MM.1S (cell line): ENCODE results near the gene FXYD7.

Experiments
- EZH2 ChIP-seq: fragments of 300-600 bp; sonication (generic); optimal IDR thresholded peaks from 2 replicates; pipeline ENCODE3; 2017; ENCODE audit warnings: low read depth, mild to moderate bottlenecking, antibody characterized with exemption, low read length, mixed read lengths
- EZH2phosphoT487 ChIP-seq: fragments of 300-600 bp; sonication (generic); IDR thresholded peaks from 2 replicates; pipeline ENCODE4 v1.6.1; 2018; ENCODE audit warnings: antibody characterized with exemption, low read length
- TF ChIP-seq, protein P1 (sequence below): fragments of 300-600 bp; sonication (generic); IDR thresholded peaks from 2 replicates; pipeline ENCODE4 v1.5.1; 2016; ENCODE audit warnings: antibody characterized with exemption, low read length, mixed read lengths

DNA sequence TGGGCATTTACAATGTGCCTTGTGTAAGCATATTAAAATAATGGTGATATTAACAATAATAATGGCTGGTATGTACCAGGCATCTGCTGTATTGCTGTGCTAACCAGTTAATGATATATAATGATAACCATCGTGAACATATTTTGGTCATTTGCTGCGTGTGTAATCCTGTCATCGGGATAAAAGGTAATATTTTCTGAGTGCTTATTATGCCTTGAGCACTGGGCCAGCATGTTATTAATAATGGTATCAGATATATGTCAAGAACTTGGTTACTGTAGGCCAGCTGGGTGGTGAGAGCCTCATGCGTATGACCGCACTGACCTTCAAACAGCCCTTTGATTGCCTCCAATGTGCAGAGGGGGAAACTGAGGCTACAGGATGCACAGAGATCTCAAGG is 49.6 kb upstream of the FXYD7 start:
- TF ChIP-seq, protein P1, sequence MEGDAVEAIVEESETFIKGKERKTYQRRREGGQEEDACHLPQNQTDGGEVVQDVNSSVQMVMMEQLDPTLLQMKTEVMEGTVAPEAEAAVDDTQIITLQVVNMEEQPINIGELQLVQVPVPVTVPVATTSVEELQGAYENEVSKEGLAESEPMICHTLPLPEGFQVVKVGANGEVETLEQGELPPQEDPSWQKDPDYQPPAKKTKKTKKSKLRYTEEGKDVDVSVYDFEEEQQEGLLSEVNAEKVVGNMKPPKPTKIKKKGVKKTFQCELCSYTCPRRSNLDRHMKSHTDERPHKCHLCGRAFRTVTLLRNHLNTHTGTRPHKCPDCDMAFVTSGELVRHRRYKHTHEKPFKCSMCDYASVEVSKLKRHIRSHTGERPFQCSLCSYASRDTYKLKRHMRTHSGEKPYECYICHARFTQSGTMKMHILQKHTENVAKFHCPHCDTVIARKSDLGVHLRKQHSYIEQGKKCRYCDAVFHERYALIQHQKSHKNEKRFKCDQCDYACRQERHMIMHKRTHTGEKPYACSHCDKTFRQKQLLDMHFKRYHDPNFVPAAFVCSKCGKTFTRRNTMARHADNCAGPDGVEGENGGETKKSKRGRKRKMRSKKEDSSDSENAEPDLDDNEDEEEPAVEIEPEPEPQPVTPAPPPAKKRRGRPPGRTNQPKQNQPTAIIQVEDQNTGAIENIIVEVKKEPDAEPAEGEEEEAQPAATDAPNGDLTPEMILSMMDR, result no peak
- TF ChIP-seq EZH2, result no peak
- no peak for TF ChIP-seq EZH2phosphoT487
